CD4-positive, alpha-beta T cell treated with Interleukin-15 for 4 hours (primary cell): ENCODE results near the gene GRIK3.
"Not testable (repeated sequence)": the region's sequence is repeated elsewhere in the genome, so short reads cannot be mapped to it uniquely, and the experiment has no call there.

Source experiments
- DNase-seq: peaks from one replicate; pipeline ENCODE4 v3.0.0-alpha.2; 2020; ENCODE audit warnings: low spot score

Gene GRIK3

GRCh38 chr1:36909946-36910725 is 124.2 kb downstream of the GRIK3 start:
- DNase-seq = no peak

- DNase-seq = not testable (repeated sequence)
Observed at GRCh38 chr1:36909359-36909758, 125.0 kb downstream of the GRIK3 start.

- DNase-seq = no peak
Observed at GRCh38 chr1:36908096-36908495, 126.2 kb downstream of the GRIK3 start.

- DNase-seq = no peak
Observed at GRCh38 chr1:36906555-36906954, 127.8 kb downstream of the GRIK3 start.

- no peak for DNase-seq
Observed at GRCh38 chr1:36905941-36906340, 128.4 kb downstream of the GRIK3 start.

- no peak for DNase-seq
Observed at GRCh38 chr1:36900128-36900527, 134.2 kb downstream of the GRIK3 start.

GRCh38 chr1:36897813-36898212 is 136.5 kb downstream of the GRIK3 start:
- not testable (repeated sequence) for DNase-seq

GRCh38 chr1:36894824-36895223 is 139.5 kb downstream of the GRIK3 start:
- no peak for DNase-seq

GRCh38 chr1:36890776-36891175 is 143.5 kb downstream of the GRIK3 start:
- no peak for DNase-seq

- no peak for DNase-seq
Observed at GRCh38 chr1:36889478-36890226, 144.7 kb downstream of the GRIK3 start.

- DNase-seq = no peak
Observed at GRCh38 chr1:36888811-36889477, 145.4 kb downstream of the GRIK3 start.

GRCh38 chr1:36885540-36886357 is 148.6 kb downstream of the GRIK3 start:
- no peak for DNase-seq

GRCh38 chr1:36884801-36885200 is 149.5 kb downstream of the GRIK3 start:
- DNase-seq = no peak

- no peak for DNase-seq
Observed at GRCh38 chr1:36884029-36884701, 150.2 kb downstream of the GRIK3 start.

GRCh38 chr1:36883315-36883949 is 150.9 kb downstream of the GRIK3 start:
- DNase-seq = no peak

GRCh38 chr1:36882536-36883285 is 151.6 kb downstream of the GRIK3 start:
- DNase-seq = no peak

GRCh38 chr1:36881541-36881940 is 152.8 kb downstream of the GRIK3 start:
- no peak for DNase-seq

GRCh38 chr1:36881068-36881405 is 153.3 kb downstream of the GRIK3 start:
- DNase-seq = no peak

GRCh38 chr1:36880155-36881067 is 153.9 kb downstream of the GRIK3 start:
- no peak for DNase-seq
